ENCODE measurements around the gene CCDC24.

DNA sequence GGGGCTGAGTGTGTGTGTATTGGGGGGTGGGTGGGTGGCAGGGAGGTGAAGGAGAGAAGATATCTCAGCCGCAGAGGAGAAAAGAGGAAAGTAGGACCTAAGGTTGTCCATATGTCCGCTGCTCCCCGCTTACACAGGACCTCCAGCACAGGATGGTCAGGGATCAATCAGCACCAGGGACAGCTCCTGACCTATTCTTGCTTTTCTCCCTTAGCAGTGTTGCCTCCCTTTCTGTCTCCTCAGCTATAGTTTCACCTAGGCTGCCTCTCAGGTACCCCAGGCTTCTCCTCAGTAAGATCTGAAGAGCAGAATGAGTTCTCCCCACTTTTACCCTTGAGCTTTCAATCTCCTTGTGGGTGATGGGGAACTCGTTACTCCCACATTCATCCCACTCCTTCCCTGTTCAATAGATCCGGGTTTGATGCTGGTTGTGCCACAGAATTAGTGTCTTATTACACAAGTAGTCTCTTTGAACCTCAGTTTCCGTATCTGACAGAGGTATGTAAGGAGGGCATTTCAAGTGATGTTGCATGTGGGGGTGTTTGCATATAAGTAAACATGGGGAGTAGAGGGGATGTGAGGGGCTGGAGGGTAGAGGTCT lies 23.0 kb upstream of the CCDC24 start:
- TF ChIP-seq CTCF (IDR thresholded peaks at IDR 0.05; ENCODE audit: low read length) (no peak), EZH2 (IDR thresholded peaks at IDR 0.05; ENCODE audit: borderline replicate concordance, low read length) (no peak)
